ENCODE measurements around the gene BMP10. TPM values are rescaled to one million over a fixed set of nuclear protein-coding genes. Genes with fewer than 3 reads are reported as not detected.
A peak's percentile ranks its signal among the peaks of the same experiment; 100 is the strongest.

Gene BMP10
- polyA plus RNA-seq, 3 donors = not detected

DNA sequence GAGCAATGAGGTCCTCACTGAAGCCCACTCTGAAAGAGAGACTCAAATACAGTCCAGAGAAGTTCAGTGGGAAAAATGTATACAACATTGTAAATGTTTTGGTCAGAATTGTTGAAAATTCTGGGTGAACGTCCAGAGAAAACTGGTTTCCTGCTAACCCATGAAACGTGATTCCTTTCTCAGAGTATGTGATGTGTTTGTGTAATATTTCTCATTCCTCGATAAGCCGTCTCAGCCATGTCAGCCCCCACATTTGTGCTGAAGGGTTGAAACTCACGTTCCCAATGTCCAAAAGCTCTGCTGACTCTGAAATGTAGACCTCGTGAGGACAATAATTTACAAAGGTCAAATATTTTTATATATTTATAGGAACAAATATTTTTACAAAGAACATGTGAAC, 51.6 kb downstream of the BMP10 start:
- Histone ChIP-seq H3K4me3 (replicated peaks in 1 of 3; ENCODE audit: low read depth in 2 of 3, low read length in 3 of 3) (no peak overlapping the region), H2AFZ (ENCODE audit: insufficient read depth, low read depth, low read length, poor library complexity, severe bottlenecking) (no peak overlapping the region), H3K79me2 (ENCODE audit: insufficient read depth, low read length) (peaks cover 30% of the 10 kb centered on the region), H3K36me3 (replicated peaks in 1 of 2; ENCODE audit: control insufficient read depth in 1 of 2, insufficient read depth in 2 of 2, low read length in 2 of 2) (peaks cover 96 to 100% of the 10 kb centered on the region in 2 donors), H3K27ac (ENCODE audit: low read depth in 1 of 2, low read length in 2 of 2) (peak overlapping the region in 1 of 2 donors; percentile 33), H3K9me3 (replicated peaks in 1 of 2; ENCODE audit: control insufficient read depth in 1 of 2, insufficient read depth in 1 of 2, low read length in 2 of 2) (no peaks in the 10 kb centered on the region), H3K9ac (ENCODE audit: insufficient read depth, low read length, poor library complexity, severe bottlenecking) (no peak overlapping the region), H3K27me3 (ENCODE audit: control insufficient read depth in 2 of 2, insufficient read depth in 2 of 2, low read length in 2 of 2) (no peaks in the 10 kb centered on the region), H3K4me2 (replicated peaks; ENCODE audit: extremely low read depth, low read length, poor library complexity, severe bottlenecking) (no peak overlapping the region), H4K20me1 (ENCODE audit: insufficient read depth, low read length) (peaks cover 30% of the 10 kb centered on the region), H3K4me1 (ENCODE audit: control insufficient read depth in 1 of 2, insufficient read depth in 2 of 2, low read length in 2 of 2) (peaks cover 0 to 28% of the 10 kb centered on the region in 2 donors)
- Mint-ChIP-seq H3K27me3 (ENCODE audit: low read depth in 3 of 3) (no peaks in the 10 kb centered on the region), H3K27ac (peak overlapping the region in 3 of 7 donors; percentile 49 to 88 (median 83)), H3K4me1 (peaks cover 9% of the 10 kb centered on the region), H3K4me3 (no peak overlapping the region), H3K36me3 (peaks cover 93 to 98% of the 10 kb centered on the region in 2 donors), H3K9me3 (no peaks in the 10 kb centered on the region)
- no peak for DNase-seq
- 97% methylated on average over 4 of the region's 6 CpGs for WGBS (ENCODE audit: insufficient coverage)
- TF ChIP-seq, protein P1, sequence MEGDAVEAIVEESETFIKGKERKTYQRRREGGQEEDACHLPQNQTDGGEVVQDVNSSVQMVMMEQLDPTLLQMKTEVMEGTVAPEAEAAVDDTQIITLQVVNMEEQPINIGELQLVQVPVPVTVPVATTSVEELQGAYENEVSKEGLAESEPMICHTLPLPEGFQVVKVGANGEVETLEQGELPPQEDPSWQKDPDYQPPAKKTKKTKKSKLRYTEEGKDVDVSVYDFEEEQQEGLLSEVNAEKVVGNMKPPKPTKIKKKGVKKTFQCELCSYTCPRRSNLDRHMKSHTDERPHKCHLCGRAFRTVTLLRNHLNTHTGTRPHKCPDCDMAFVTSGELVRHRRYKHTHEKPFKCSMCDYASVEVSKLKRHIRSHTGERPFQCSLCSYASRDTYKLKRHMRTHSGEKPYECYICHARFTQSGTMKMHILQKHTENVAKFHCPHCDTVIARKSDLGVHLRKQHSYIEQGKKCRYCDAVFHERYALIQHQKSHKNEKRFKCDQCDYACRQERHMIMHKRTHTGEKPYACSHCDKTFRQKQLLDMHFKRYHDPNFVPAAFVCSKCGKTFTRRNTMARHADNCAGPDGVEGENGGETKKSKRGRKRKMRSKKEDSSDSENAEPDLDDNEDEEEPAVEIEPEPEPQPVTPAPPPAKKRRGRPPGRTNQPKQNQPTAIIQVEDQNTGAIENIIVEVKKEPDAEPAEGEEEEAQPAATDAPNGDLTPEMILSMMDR (IDR thresholded peaks at IDR 0.05) = no peak
- intact Hi-C loops (cut with micrococcal nuclease) = no loop called here

DNA sequence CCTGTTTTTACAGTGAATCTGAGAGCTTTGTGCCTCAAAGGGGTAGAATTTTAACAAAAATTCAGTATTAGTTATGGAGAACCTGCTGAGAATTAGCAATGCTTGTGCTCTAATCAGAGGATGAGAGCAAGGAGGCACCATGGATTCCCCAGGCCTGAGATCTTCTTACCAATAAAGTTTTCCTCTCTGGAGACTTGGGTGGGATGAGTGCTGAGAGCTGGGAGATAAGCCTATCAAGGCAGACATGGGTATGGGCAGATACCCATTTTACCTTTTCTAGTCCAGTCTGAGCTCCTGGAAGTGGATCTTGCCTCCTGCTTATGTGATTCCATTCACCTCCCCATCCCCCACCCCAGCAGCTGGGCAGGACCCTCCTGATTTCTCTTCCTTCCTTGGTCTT, 53.9 kb downstream of the BMP10 start:
- H3K27me3 Mint-ChIP-seq (ENCODE audit: low read depth in 3 of 3) = peaks cover 0 to 3% (median 0%) of the 10 kb centered on the region in 3 donors

More for the DNA sequence above, 53.9 kb downstream of the BMP10 start:
- H3K36me3 ChIP-seq (replicated peaks in 1 of 2; ENCODE audit: control insufficient read depth in 1 of 2, insufficient read depth in 2 of 2, low read length in 2 of 2) = peaks cover 96 to 100% of the 10 kb centered on the region in 2 donors
- Mint-ChIP-seq H3K4me1 (peaks cover 9% of the 10 kb centered on the region), H3K27ac (peak overlapping the region in 4 of 7 donors; percentile 48 to 90 (median 64)), H3K4me3 (no peak overlapping the region), H3K36me3 (peaks cover 92 to 98% of the 10 kb centered on the region in 2 donors), H3K9me3 (no peaks in the 10 kb centered on the region)
- H3K79me2 ChIP-seq (ENCODE audit: insufficient read depth, low read length) = peaks cover 22% of the 10 kb centered on the region
- H2AFZ ChIP-seq (ENCODE audit: insufficient read depth, low read depth, low read length, poor library complexity, severe bottlenecking) = no peak overlapping the region
- H3K4me2 ChIP-seq (replicated peaks; ENCODE audit: extremely low read depth, low read length, poor library complexity, severe bottlenecking) = no peak overlapping the region
- intact Hi-C loops (cut with micrococcal nuclease) = no loop called here
- no peak overlapping the region for H3K4me3 ChIP-seq (replicated peaks in 1 of 3; ENCODE audit: low read depth in 2 of 3, low read length in 3 of 3)
- H3K4me1 ChIP-seq (ENCODE audit: control insufficient read depth in 1 of 2, insufficient read depth in 2 of 2, low read length in 2 of 2) = peaks cover 0 to 32% of the 10 kb centered on the region in 2 donors
- H3K9me3 ChIP-seq (replicated peaks in 1 of 2; ENCODE audit: control insufficient read depth in 1 of 2, insufficient read depth in 1 of 2, low read length in 2 of 2) = no peaks in the 10 kb centered on the region
- H3K27ac ChIP-seq (ENCODE audit: low read depth in 1 of 2, low read length in 2 of 2) = peak overlapping the region; percentile 1 to 68
- no peaks in the 10 kb centered on the region for H3K27me3 ChIP-seq (ENCODE audit: control insufficient read depth in 2 of 2, insufficient read depth in 2 of 2, low read length in 2 of 2)
- peaks cover 27% of the 10 kb centered on the region for H4K20me1 ChIP-seq (ENCODE audit: insufficient read depth, low read length)
- TF ChIP-seq, protein P1 (IDR thresholded peaks at IDR 0.05) = no peak
- DNase-seq = no peak
- no peak overlapping the region for H3K9ac ChIP-seq (ENCODE audit: insufficient read depth, low read length, poor library complexity, severe bottlenecking)

Other genes starting within 250 kb of the BMP10 start
- gene PROKR1, start 227.8 kb downstream of the BMP10 start, polyA plus RNA-seq = under 1 TPM in 1 of 3 donors, not detected in 2; 0.01 TPM
- 10 to 100 TPM; 20.8 to 56.8 (median 36.3) TPM for gene ARHGAP25, start 136.6 kb downstream of the BMP10 start, polyA plus RNA-seq
- gene GKN2, start 81.5 kb upstream of the BMP10 start, polyA plus RNA-seq = not detected
- not detected for gene GKN1, start 103.2 kb upstream of the BMP10 start, polyA plus RNA-seq
- gene ANTXR1, start 141.8 kb upstream of the BMP10 start, polyA plus RNA-seq = not detected

All from CD14-positive monocyte (primary cell).